Measurements from ENCODE around the gene KRT28.

DNA sequence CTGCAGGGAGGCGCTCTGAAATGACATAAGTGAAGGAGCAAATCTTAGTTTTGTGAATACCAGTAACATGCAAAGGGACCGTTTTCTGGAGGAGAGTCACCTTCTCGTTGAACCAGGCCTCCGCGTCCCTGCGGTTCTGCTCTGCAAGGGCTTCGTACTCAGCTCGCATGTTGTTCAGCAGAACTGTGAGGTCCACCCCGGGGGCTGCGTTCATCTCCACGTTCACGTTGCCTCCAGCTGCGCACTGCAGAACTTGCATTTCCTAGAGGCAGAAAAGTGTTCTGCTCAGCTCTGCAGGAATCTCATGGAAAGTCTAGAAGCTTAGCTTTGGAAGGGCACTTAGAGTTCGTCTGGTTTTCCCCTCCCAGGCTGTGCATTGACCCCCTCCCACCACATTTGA lies 48.7 kb downstream of the KRT28 start:
- no peak for TF ChIP-seq ZFX (IDR thresholded peaks at IDR 0.05)
- TF ChIP-seq, protein P1, sequence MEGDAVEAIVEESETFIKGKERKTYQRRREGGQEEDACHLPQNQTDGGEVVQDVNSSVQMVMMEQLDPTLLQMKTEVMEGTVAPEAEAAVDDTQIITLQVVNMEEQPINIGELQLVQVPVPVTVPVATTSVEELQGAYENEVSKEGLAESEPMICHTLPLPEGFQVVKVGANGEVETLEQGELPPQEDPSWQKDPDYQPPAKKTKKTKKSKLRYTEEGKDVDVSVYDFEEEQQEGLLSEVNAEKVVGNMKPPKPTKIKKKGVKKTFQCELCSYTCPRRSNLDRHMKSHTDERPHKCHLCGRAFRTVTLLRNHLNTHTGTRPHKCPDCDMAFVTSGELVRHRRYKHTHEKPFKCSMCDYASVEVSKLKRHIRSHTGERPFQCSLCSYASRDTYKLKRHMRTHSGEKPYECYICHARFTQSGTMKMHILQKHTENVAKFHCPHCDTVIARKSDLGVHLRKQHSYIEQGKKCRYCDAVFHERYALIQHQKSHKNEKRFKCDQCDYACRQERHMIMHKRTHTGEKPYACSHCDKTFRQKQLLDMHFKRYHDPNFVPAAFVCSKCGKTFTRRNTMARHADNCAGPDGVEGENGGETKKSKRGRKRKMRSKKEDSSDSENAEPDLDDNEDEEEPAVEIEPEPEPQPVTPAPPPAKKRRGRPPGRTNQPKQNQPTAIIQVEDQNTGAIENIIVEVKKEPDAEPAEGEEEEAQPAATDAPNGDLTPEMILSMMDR (conservative IDR thresholded peaks at IDR 0.05): no peak

Data from C4-2B (cell line).